ENCODE results near the gene SPCS3.

The SPCS3 gene

GRCh38 chr4:176380352-176381157 is 60.8 kb downstream of the SPCS3 start:
- Histone ChIP-seq H3K4me1 (ENCODE audit: control insufficient read depth, insufficient read depth, low read length) (no peaks in the 10 kb centered on the region), H3K27ac (ENCODE audit: low read depth, low read length) (no peak overlapping the region), H3K9ac (ENCODE audit: low read depth, low read length) (no peak overlapping the region), H3K36me3 (ENCODE audit: control insufficient read depth, insufficient read depth, low read length) (no peaks in the 10 kb centered on the region), H3K27me3 (ENCODE audit: control insufficient read depth, insufficient read depth, low read length) (no peaks in the 10 kb centered on the region), H3K9me3 (ENCODE audit: control insufficient read depth, insufficient read depth, low read length) (no peaks in the 10 kb centered on the region), H3K4me3 (ENCODE audit: low read depth, low read length) (no peak overlapping the region)
